GM10248 (cell line): ENCODE results near the gene LRIT1.

Experiments
- CTCF ChIA-PET: fragments of 300-600 bp; sonication (Branson Sonifier 250); formaldehyde crosslinking; extraction: SDS; loops from one replicate; lab custom pipeline; 2021; ENCODE audit warnings: antibody characterized with exemption; lab: Yijun Ruan, JAX
- POLR2A ChIA-PET: fragments of 350-650 bp; sonication (Branson Sonifier 250); formaldehyde crosslinking; extraction: SDS; loops from one replicate; lab custom pipeline; 2020; ENCODE audit warnings: antibody characterized with exemption; lab: Yijun Ruan, JAX
- DNase-seq: peaks from one replicate; pipeline ENCODE4 v3.0.0; 2012; ENCODE audit errors: extremely low spot score
- TF ChIP-seq, protein P1 (sequence below): IDR thresholded peaks from 2 replicates; pipeline ENCODE4 v1.5.1; 2012; ENCODE audit warnings: mild to moderate bottlenecking, low read depth; ENCODE audit errors: extremely low read depth, missing control alignments, control extremely low read depth

The LRIT1 gene

DNA sequence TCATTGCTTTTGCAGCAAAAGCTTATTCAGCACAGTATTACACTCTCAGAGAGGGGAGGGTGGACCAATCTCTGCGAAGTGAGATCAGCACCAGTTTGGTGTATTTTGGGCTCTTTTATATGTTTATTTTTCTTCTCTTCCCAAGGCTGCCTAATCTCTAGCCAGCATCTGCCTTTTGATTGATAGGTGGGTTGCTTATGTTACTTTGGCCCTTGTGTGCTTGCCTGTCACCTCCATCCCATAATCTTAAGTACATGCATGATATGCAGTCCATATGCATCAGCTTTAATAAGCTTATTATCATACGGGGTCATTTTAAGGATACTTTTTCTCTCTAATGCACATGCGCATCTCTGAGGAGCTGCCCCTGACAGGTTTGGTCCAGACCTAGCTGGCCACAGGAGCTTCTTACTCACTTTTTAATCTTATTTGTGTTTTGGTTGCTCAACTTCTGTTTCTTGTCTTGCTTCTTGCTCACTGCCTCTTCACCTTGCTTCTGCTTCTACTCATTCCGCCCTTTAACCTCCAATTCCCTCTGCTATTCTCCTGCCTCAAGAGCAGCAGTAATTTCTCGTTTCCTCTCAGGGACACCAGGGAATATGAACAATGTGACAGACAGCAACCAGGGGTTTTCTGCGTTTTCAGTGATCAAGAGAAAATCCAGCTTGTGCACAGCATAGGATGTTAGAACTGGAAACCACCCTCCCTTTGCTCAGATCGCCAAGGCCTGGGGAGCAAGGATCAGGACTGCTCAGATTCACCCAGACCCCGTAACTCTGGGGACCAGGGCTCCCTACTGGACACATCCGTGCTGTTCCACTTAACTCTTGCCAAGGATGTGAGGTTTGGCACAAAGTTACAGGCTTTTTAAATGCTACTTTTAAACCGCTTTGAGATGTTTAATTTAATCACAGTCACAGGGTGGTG, 13.5 kb upstream of the LRIT1 start:
- no peak for DNase-seq
- TF ChIP-seq, protein P1, sequence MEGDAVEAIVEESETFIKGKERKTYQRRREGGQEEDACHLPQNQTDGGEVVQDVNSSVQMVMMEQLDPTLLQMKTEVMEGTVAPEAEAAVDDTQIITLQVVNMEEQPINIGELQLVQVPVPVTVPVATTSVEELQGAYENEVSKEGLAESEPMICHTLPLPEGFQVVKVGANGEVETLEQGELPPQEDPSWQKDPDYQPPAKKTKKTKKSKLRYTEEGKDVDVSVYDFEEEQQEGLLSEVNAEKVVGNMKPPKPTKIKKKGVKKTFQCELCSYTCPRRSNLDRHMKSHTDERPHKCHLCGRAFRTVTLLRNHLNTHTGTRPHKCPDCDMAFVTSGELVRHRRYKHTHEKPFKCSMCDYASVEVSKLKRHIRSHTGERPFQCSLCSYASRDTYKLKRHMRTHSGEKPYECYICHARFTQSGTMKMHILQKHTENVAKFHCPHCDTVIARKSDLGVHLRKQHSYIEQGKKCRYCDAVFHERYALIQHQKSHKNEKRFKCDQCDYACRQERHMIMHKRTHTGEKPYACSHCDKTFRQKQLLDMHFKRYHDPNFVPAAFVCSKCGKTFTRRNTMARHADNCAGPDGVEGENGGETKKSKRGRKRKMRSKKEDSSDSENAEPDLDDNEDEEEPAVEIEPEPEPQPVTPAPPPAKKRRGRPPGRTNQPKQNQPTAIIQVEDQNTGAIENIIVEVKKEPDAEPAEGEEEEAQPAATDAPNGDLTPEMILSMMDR, result no peak
- CTCF ChIA-PET, result interaction anchor here (1.2 to 2.6 kb wide), 6 partner anchors 7 to 283 kb away, joined by 3 to 15 read pairs (median 4); no protein-coding TSS in a partner anchor
- POLR2A ChIA-PET, result no interaction called here

DNA sequence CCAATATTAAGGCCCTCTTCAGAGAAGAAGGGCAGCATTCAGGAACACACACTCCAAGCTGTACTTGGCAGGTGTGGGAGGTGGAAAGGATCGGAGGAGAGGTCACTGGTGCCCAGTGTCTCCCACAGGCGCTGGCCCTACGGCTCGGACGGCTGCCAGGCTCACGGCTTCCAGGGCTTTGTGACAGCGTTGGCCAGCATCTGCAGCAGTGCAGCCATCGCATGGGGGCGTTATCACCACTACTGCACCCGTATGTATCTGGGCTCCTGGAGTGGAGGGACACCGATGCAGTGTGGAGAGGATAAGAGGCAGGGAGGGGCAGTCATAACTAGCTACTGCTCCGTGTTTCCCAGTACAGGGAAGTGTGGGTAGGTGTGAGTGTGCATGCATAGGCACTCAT, 7.4 kb upstream of the LRIT1 start:
- ChIA-PET POLR2A (no interaction called here), CTCF (interaction anchor here (0.9 to 2.4 kb wide), 3 partner anchors 16 to 289 kb away, joined by 4 to 8 read pairs (median 6); no protein-coding TSS in a partner anchor)
- TF ChIP-seq, protein P1, result no peak
- DNase-seq, result no peak

DNA sequence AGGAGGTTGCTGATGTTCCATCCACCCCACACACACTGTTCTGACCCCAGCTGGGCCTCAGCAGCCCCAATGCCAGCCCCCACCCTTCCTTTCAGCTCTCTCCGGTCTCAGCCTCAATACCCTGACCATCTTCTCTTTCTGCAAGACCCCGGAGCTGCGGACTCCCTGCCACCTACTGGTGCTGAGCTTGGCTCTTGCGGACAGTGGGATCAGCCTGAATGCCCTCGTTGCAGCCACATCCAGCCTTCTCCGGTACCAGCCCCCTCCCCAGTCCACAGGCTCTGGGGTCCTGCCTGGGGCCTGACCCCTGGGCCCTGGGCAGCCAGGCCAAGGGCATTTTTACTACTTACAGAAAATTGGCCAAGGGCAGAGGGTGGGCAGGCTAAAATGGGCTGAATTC, 6.2 kb upstream of the LRIT1 start:
- ChIA-PET CTCF (interaction anchor here (1.1 to 2.4 kb wide), 3 partner anchors 9 to 290 kb away, joined by 4 to 8 read pairs (median 6); no protein-coding TSS in a partner anchor), POLR2A (no interaction called here)
- DNase-seq, result no peak
- TF ChIP-seq, protein P1, result no peak

DNA sequence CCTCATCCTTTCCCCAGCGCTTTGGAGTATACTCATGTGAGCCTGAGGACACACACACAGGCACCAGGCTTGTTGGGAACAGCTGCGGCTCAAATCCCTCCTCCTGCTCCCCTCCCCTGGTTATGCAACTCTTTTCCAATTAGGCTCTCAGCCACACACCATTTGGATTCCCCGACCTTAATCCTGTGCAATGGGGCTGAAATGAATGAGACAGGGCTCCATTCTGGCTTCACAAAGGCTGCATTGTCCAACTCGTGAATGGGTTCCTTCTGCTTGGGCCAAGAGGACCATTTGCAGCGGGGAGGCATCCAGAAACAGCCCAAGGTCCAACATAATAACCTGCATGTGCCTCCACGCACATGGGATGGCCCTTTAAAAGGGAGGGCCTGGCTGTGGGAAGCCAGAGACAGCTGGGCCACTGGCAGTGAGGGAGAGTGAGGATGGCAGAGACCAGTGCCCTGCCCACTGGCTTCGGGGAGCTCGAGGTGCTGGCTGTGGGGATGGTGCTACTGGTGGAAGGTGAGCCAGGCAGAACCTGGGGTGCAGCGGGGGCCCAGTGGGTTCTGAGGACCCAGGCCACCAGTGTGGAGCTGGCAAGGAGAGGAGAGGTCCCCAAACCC, 3.4 kb upstream of the LRIT1 start, which contains the start of gene RGR:
RGR (plus strand) TSS at position 403 of the 620 bp plus-strand sequence; CDS start at position 441, 38 bp downstream.
- TF ChIP-seq, protein P1, result no peak
- POLR2A ChIA-PET, result no interaction called here
- DNase-seq, result no peak
- CTCF ChIA-PET, result interaction anchor here (0.6 to 1.1 kb wide), 4 partner anchors 11 to 42 kb away, joined by 3 read pairs; no protein-coding TSS in a partner anchor

DNA sequence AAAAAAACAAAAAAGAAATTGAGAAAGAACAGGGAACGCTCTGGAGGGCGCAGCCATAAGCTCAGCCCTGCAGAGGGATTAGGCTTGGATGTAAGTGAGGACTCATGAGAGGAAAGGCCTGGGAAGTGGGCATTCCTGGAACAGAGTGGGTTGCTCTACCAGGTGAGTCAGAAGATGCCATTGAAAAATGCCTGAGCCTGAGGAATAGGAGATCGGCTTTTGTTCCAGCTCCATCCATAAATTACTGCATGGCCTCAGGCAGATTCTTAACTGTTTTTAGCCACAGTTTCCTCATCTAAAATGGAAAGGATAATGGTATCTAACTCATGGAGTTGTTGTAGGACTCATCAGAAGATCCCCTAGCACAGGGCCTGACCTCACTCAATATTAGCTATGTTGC, 2.4 kb upstream of the LRIT1 start:
- TF ChIP-seq, protein P1, result no peak
- ChIA-PET POLR2A (interaction anchor here (0.6 kb wide), 1 partner anchor 361 kb away, joined by 3 read pairs; no protein-coding TSS in a partner anchor), CTCF (interaction anchor here (0.7 to 1.2 kb wide), 4 partner anchors 20 to 293 kb away, joined by 3 to 5 read pairs (median 3); no protein-coding TSS in a partner anchor)
- DNase-seq, result no peak

DNA sequence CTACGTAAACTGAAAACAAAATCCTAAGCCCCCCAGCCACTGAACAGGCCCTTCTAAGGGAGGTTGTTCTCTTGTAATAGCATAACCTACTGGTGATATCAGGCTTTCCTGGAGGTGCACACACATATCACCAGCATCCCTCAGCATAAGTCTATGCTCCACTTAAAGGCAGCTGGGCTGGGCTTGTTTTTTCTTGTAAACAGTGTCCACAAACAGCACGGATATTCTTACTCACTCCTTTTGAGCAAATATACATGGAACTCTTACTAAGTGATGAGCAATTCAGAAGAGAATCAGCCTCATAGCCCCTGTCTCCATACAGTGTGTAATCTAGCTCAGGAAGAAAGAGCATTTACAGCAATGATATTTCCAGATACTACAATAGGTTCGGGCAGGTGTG, 2.4 kb downstream of the LRIT1 start:
- DNase-seq, result no peak
- TF ChIP-seq, protein P1, result no peak
- POLR2A ChIA-PET, result no interaction called here
- CTCF ChIA-PET, result interaction anchor here (0.8 to 1.8 kb wide), 4 partner anchors 12 to 298 kb away, joined by 3 to 7 read pairs (median 5); no protein-coding TSS in a partner anchor
